Cardiac septum (tissue), 1 donor: ENCODE results near the gene AZGP1. TPM values are rescaled to one million over a fixed set of nuclear protein-coding genes. Genes with fewer than 3 reads are reported as not detected.
"Not testable (repeated sequence)": the region's sequence is repeated elsewhere in the genome, so short reads cannot be mapped to it uniquely, and the experiment has no call there.

Experiments used
- DNase-seq: peaks from one replicate; pipeline ENCODE4 v3.0.0-alpha.2; 2020; ENCODE audit warnings: low spot score
- intact Hi-C: fragments of 100-400 bp; cut with DNase I; formaldehyde crosslinking; loops from one replicate; pipeline ENCODE4 v1.14.0; 2022
- long read RNA-seq: library from polyadenylated mRNA; unstranded; transcript quantifications from one replicate; pipeline ENCODE4 v2.0.0, GENCODE V29; 2021
- total RNA-seq: library from RNA; stranded (reverse); fragmentation: NEBNext Ultra II Directional; extraction: Animal tissue kit (Norgen Biotek cat#: 25700); gene quantifications from one replicate; pipeline ENCODE4 v1.2.1, GENCODE V29; 2021
- donor health status: DM: no; HTN: no; CAD: no.

The AZGP1 gene
- total RNA-seq = 114 TPM
- long read RNA-seq, transcript AZGP1-201 (4 exons, 1,307 nt) = major isoform, 41 of 120 reads
- long read RNA-seq, partial matches to known transcripts = 3 of 120 reads
- long read RNA-seq, other reads (novel, unspliced or antisense) = 73 of 120 reads

DNA sequence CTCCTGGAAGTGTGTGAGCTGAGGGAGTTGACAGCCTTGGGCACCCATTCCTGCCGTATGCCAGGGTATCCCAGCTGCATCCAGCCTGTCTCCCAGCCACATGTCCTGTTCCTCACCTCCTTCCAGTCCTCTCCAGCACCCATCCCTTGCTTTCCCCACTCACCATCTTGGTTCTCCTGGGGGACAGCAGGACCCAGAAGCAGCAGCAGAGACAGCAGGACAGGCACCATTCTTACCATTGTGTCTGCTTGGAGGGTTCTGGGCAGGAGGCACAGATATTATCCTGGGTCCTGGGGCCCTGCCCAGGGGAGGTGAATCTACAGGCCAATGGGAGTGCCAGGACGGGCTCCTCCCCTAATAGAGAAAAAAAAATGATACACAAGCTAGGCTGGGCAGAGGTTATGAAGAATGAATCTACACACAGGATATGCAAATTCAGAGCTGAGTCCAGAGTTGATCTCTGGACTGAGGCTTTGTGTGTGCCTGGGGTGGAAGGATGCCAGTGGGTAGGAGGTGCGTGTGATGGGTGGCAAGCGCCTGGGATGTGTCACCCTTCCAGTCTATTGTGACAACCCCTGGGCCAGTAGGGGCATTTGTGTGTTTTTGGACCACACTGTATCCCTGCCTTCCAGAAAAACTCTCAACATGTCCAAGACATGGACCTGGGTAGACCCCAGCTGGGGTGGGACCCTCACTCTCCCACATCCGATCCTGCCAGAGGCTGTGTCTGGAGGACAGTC lies at the start of gene AZGP1:
AZGP1 (minus strand) TSS at position 250 of the 740 bp plus-strand sequence; CDS start at position 239, 11 bp downstream.
- DNase-seq = peak; percentile 80

DNA sequence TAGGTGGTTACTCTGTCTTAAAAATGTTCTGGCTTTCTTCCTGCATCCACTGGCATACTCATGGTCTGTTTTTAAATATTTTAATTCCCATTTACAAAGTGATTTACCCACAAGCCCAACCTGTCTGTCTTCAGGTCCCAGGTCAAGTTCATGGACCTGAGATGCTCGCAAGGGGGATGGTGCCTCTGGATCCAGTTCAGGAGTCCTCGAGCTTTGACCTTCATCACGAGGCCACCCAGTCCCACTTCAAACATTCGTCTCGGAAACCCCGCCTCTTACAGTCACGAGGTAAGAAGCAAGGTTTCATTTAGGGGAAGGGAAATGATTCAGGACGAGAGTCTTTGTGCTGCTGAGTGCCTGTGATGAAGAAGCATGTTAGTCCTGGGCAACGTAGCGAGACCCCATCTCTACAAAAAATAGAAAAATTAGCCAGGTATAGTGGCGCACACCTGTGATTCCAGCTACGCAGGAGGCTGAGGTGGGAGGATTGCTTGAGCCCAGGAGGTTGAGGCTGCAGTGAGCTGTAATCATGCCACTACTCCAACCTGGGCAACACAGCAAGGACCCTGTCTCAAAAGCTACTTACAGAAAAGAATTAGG lies 48.3 kb upstream of the AZGP1 start:
- no peak for DNase-seq
- intact Hi-C loops = no loop called here

More for the DNA sequence above, at the start of gene AZGP1:
- intact Hi-C loops = no loop called here

DNA sequence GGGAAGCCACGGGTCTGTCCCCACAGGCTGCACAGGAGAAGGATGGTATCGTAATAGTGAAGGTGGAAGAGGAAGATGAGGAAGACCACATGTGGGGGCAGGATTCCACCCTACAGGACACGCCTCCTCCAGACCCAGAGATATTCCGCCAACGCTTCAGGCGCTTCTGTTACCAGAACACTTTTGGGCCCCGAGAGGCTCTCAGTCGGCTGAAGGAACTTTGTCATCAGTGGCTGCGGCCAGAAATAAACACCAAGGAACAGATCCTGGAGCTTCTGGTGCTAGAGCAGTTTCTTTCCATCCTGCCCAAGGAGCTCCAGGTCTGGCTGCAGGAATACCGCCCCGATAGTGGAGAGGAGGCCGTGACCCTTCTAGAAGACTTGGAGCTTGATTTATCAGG lies 47.7 kb upstream of the AZGP1 start:
- DNase-seq = no peak
- intact Hi-C loops = no loop called here

DNA sequence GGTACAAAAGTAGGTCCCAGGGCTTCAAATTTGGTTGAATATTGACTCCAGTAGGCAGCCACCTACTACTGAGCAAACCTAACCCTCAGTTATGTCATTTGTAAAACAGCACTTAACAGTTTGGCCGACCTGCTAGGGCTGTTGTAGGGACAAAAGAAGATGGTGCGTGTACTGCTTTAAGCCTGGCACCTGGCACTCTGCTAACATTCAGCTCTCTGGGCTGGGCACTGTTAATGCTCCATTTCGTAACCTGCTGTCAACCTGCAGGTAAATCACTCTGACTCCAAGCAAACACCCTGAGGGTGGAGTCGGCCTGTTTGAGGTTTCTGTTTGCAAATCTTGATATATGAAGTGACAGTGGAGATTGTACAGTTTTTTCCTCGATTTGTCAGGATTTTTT lies 46.8 kb upstream of the AZGP1 start:
- DNase-seq = no peak
- intact Hi-C loops = no loop called here

DNA sequence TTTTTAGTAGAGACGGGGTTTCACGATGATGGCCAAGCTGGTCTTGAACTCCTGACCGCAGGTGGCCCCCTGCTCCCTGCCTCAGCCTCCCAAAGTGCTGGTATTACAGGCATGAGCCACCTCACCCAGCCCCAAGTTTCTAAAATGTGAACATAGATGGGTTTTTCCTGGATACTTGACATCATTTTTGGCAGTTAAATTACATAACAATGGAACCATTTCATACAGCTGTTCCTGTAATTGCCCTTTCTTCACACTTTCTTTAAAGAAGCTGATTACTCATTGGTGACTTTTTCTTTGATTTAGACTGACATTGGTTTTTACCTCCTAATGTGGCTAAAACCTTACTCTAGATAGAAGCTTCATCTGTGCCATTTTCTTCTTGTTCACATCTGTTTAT lies 45.5 kb upstream of the AZGP1 start:
- DNase-seq = no peak
- intact Hi-C loops = no loop called here

DNA sequence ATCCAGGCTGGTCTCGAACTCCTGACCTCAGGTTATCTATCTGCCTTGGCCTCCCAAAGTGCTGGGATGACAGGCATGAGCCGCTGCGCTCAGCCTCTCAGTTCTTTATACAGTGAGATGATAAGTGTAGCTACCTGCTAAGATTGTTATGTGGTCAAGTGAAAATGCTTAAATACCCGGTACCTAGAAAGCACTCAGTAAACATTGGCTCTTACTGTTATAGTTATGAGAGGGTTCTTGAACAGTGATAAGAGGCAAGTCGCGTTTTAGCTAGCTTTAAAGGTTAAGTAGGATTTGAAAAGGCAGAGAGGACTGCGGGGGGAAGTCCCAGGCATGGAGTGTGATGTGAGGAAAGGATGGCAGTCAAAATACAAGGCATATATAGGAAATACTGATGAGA lies 44.1 kb upstream of the AZGP1 start:
- DNase-seq = no peak
- intact Hi-C loops = no loop called here

DNA sequence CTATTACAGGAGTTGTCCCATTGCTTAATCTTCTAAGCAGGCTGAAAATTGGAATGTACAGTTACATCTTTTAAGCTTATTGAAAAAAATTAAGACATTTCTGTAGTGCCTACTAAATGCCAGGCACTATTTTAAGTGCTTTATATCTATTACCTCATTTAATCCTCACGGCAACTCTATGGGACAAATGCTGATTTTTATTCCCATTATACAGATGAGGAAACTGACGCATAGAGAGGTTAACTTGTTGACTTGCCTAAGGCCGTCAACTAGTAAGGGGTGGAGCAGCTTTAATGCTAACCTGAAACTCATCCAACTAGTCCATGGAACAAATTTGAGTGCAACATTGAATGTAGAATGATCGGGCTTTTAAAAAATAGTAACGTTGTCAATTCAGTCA lies 42.0 kb upstream of the AZGP1 start:
- intact Hi-C loops = no loop called here
- no peak for DNase-seq

DNA sequence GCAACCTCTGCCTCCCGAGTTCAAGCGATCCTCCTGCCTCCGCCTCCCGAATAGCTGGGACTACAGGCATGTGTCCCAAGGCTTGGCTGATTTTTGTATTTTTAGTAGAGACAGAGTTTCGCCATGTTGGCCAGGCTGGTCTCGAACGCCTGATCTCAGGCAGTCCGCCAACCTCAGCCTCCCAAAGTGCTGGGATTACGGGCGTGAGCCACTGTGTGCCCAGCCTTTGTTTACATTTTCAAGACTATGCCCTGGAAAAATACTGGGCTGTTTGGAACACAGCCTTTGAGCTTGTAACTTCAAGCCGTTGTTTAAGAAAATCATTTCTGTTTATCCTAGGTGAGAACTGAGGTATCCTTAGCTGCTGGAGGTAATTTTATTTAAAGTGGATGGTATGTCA lies 41.5 kb upstream of the AZGP1 start:
- intact Hi-C loops = no loop called here
- DNase-seq = no peak

DNA sequence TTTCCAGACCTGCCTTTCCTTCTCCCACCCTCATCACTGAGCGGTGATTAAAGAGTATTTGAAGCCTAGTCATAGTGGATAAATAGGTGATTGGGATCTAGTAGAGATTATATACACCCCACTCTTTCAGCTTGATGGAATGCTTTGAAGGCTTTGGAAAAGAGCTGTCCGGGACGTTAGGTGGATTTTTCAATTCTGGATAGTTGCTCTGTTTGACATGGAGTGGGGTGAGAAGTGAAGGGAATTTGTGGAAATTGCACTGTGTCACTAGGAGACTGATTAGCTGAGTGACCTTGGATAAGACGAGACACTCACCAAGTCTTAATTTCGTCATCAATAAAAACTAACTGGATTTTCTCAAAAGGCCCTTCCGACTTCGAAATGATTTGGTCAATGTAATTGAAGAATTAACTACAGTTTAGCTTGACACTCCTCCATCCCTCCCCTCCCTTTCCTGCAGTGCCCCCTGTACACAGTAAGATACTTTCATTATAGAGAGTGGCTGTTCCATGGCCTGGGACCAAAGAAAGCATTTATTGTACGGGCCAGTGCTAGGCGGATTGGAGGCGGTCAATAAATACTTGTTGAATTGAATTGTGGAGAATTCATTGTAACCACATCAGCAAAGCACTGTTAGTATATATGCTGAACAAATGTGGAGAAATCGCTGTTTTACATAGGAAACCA lies 40.5 kb upstream of the AZGP1 start:
- intact Hi-C loops = no loop called here
- DNase-seq = no peak

DNA sequence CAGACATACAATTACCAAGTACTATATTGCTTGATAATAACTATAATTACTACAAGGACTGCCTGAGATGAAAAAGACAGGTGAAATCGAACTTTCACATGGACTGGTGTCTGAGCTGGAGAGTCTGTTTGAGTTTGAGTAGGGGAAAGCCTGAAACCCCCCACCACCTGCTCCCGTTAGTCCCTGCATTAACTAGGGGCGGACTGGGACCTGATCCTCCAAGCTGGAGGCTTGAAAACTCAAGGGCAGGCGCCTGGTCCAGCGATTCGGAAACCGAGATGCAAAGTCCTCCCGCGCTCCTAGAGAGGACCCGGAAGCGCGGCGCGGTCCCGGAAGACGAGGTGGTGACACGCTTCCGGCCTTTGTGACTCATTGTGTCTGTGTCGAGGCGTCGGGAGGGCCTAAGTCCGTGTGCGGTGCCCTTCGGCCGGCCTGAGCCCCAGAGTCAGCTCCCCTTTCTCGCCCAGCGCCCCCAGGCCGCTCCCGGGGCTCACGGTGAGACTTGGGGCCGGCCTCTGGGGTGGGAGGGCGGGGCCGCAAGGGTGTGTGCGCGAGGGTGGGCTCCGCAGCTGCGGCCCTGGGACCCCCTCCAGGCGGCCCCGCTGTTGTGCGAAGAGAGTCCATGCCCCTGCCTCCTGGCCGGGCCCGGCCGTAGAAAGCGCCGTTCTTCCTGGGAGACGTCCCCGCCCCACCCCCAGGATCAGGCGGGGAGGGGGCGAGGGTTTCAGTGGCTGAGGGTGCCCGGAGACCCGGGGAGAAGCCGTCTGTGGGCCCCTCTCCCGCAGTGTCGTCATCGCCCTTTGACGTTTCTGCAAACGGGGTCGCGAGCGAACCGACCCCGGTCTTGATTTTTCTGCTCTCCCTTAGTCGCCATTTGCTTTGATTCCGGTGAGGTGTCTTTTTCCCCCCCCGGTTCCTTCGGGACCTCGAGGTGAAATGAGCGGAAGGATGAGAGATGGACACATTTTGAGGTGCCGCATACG lies 39.7 kb upstream of the AZGP1 start, which contains the start of gene ZKSCAN1:
ZKSCAN1 (plus strand) TSS at position 365 of the 983 bp plus-strand sequence. CDS start 7,911 bp downstream, outside the sequence.
- intact Hi-C loops = no loop called here
- DNase-seq = peak; percentile 95

DNA sequence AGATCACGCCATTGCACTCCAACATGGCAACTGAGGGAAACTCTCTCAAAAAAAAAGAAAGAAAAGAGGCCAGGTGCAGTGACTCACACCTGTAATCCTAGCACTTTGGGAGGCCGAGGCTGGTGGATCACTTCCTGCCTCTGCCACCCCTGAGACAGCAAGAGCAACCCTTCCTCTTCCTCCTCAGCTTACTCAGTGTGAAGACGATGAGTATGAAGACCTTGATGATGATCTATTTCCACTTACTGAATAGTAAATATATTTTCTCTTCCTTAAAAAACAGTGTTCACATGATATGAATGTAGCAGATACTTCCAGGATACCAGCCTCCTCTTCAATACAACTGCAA lies 37.5 kb upstream of the AZGP1 start:
- intact Hi-C loops = loop anchor here (2.0 kb wide), 1 partner anchor 15 kb away; no protein-coding TSS in a partner anchor
- no peak for DNase-seq

DNA sequence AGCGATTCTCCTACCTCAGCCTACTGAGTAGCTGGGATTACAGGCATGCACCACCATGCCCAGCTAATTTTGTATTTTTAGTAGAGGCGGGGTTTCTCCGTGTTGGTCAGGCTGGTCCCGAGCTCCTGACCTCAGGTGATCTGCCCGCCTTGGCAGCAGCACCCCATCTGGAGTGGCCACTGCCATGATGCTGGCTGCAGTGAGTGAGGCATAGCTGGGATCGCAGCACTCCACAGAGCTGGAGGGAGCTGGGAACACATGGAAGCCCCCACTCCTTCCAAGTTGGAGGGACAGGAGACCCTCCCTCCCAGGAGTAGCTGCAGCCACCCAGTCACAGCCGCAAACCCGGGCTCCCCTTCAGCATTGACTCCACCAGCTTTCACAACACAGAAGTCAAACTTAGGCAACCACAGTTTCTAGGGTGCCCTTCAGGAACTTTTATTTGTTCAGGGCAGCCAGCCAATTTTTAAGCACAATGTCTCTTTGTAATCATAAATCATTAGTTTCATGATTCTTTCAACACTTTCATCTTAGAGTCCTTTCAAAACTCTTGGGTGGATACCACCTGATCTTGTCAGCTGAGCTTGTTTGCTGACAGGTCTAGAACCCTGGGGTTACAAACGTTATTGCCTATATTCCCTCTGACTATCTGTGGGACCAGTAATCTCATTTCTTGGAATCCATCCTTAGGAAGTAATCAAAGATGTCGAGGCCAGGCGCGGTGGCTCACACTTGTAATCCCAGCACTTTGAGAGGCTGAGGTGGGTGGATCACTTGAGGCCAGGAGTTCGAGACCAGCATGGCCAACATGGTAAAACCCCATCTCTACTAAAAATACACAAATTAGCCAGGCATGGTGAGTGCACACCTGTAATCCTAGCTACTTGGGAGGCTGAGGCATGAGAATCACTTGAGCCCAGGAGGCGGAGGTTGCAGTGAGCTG lies 36.8 kb upstream of the AZGP1 start:
- not testable (repeated sequence) for DNase-seq
- intact Hi-C loops = loop anchor here (2.0 kb wide), 1 partner anchor 14 kb away; no protein-coding TSS in a partner anchor

DNA sequence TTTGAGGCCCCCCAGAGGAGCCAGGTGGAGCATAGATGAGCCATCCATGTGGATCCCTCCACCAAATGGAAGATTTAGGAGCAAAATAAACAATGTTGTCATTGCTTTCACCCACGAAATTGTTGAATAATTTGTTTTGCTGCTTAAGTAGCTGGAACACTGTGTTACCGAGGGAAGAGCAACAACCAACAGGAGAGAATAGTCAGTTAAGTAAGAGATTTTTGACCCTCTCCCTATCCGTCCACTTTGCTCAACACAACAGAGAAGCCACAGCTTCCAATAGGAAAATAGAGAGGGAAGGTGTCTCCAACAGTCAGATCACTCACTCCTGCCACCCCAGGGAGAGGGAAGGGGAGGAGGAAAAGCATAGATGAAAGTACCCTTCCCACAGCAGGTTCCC lies 35.7 kb upstream of the AZGP1 start:
- no peak for DNase-seq

DNA sequence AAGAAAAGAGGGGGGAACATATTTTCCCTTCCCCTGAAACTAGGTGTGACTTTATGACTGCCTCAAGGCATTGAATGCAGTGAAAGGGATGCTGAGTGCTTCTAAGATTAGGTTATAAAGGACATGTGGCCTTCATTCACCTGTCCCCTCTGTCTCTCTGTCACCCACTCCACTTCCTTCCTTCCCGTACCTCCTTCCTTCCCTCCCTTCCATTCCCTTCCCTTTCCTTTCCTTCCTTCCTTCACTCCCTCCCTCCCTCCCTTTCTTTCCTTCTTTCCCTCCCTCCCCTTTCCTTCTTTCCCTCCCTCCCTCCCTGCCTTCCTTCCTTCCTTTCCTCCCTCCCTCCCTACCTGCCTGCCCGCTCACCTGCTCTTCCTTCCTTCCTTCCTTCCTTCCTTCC lies 35.1 kb upstream of the AZGP1 start:
- no peak for DNase-seq
- intact Hi-C loops = no loop called here

More for the DNA sequence above, 35.7 kb upstream of the AZGP1 start:
- intact Hi-C loops = no loop called here

DNA sequence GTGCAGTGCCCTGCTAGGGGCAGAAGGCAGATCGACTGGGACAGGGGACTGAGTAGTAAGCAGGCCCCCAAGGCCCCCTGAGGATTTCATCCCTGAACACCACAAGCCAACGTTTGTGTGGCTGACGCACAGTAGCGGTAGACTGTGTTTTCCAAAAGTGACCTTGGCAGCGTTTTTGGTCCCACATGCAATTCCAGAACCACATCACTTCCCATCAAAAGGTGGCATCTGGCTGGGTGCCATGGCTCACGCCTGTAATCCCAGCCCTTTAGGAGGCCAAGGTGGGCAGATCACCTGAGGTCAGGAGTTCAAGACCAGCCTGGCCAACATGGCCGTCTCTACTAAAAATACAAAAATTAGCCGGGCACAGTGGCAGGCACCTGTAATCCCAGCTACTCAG lies 34.1 kb upstream of the AZGP1 start:
- DNase-seq, intact Hi-C loops: not testable (repeated sequence)

DNA sequence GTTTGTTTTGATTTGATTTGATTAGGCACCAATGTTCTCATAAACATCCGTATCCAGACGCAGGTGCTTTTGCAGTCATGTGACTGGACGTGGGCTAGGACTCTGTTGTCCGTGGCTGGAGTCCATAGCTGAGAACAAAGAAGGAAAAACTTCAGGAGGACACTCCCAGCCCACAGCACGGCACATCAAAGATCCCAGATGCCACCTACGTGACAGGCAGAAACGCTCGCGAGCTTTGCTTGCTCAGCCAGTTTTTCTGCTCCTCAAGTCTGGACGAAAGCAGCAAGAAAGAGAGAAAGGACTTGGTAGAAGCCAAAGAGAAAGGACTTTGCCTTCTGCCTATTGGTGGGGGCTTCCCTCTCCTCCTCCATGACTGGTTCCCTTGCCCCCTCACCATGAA lies 32.7 kb upstream of the AZGP1 start:
- intact Hi-C loops = no loop called here
- no peak for DNase-seq

DNA sequence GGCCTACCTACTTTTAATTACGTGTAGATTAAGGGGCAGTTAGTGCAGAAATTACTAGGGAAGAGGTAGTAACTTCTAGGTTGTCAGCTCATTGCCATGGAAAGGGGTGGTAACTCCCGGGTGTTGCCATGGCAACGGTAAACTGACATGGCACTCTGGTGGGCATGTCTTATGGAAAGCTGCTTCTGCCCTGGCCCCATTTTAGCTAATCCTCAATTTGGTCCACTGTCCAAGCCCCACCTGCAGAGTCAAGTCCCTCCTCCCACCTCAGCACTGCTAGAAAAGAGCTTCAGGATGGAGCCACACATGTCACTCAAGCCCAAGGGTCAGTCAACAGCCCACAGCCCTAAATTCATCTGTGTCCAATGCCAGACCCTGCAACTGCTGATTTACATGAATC lies 32.1 kb upstream of the AZGP1 start:
- intact Hi-C loops = no loop called here

More for the DNA sequence above, 32.1 kb upstream of the AZGP1 start:
- DNase-seq = no peak
